ENCODE results near the gene FOXG1. TPM values are rescaled to one million over a fixed set of nuclear protein-coding genes. Genes with fewer than 3 reads are reported as not detected.

The FOXG1 gene
- total RNA-seq, 4 donors from 2014 or later: not detected

DNA sequence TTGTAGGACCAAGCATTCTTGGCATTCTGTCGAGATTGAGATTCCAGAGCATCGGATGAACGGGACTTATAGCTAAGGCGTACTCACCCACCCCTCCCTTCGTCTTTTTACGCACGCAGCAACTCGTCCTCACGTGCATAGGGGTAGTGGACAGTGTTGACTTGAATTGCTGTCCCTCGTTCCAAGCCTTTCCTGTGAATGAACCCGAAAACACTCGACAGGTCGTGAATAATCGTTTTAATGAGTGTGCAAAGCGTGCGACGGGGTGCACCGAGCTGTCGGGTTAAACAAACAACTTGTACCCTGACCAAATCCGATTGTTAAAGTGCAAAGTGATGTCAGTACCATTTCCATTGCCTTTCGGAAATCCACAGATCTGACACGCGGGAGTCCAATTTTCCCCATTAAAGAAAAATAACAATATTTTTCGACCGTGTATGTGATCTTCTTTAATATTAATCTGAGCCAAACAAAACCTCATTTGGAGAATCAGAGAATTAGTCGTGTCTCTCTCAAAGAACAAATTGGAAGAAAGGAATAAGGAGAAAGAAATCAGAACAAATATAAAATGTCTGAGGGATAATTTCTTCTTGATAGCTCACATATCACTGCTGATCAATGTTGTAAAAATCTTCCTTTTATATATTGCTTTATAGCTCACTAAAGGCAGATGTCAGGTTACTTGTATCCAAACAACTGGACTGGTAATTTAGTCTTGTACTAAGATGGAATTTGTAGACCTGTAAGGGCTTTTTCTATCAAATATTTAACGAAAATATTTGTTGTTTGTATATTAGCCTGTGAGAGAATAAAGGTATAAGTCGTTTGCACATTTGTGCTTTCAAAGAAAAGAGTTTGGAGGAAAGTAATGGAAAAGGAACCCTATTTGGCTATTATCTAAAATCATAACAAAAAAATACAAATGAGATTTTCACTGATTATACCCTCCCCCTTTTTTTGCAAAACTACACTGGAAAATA, 11.8 kb downstream of the FOXG1 start:
- no peaks in the 10 kb centered on the region for H3K36me3 ChIP-seq
- no peak overlapping the region for H3K27ac ChIP-seq
- no peak overlapping the region for H3K4me3 ChIP-seq
- no peak for DNase-seq (ENCODE audit: low spot score in 2 of 2)
- no peaks in the 10 kb centered on the region for H3K9me3 ChIP-seq
- peaks cover 3 to 100% of the 10 kb centered on the region in 2 donors for H3K27me3 ChIP-seq
- H3K4me1 ChIP-seq: peaks cover 0 to 16% (median 0%) of the 10 kb centered on the region in 4 donors
- WGBS, 2 donors: 4 to 5% methylated on average over 28 of the region's 28 CpGs
- no peak for TF ChIP-seq POLR2A (IDR thresholded peaks at IDR 0.05)
- TF ChIP-seq, protein P1, sequence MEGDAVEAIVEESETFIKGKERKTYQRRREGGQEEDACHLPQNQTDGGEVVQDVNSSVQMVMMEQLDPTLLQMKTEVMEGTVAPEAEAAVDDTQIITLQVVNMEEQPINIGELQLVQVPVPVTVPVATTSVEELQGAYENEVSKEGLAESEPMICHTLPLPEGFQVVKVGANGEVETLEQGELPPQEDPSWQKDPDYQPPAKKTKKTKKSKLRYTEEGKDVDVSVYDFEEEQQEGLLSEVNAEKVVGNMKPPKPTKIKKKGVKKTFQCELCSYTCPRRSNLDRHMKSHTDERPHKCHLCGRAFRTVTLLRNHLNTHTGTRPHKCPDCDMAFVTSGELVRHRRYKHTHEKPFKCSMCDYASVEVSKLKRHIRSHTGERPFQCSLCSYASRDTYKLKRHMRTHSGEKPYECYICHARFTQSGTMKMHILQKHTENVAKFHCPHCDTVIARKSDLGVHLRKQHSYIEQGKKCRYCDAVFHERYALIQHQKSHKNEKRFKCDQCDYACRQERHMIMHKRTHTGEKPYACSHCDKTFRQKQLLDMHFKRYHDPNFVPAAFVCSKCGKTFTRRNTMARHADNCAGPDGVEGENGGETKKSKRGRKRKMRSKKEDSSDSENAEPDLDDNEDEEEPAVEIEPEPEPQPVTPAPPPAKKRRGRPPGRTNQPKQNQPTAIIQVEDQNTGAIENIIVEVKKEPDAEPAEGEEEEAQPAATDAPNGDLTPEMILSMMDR (IDR thresholded peaks at IDR 0.05): no peak

DNA sequence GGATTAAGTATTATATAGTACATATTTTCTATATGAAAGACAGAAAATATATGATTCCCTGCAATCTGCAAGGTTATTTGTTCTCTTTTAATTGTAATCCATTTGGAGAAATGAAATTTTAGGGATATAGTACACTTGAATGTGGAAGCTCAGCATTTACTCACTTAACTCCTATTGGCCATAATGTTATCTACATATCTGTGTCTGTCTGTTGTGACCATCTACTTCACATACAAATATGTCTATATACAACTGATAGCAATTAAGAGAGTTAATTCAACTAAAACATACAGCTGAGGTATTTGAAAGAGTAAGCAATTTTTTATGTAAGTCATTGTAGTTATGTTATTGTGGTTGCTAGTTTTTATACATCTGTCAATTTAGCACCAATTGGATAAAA, 12.9 kb downstream of the FOXG1 start:
- no peak overlapping the region for H3K4me3 ChIP-seq
- no peaks in the 10 kb centered on the region for H3K9me3 ChIP-seq
- no peak for TF ChIP-seq POLR2A (IDR thresholded peaks at IDR 0.05)
- TF ChIP-seq, protein P1 (IDR thresholded peaks at IDR 0.05): no peak
- TF ChIP-seq EP300 (IDR thresholded peaks at IDR 0.05): no peak
- H3K27ac ChIP-seq: no peak overlapping the region
- no peak for DNase-seq (ENCODE audit: low spot score in 2 of 2)
- peaks cover 0 to 100% of the 10 kb centered on the region in 2 donors for H3K27me3 ChIP-seq
- peaks cover 0 to 15% (median 0%) of the 10 kb centered on the region in 4 donors for H3K4me1 ChIP-seq
- H3K36me3 ChIP-seq: no peaks in the 10 kb centered on the region

DNA sequence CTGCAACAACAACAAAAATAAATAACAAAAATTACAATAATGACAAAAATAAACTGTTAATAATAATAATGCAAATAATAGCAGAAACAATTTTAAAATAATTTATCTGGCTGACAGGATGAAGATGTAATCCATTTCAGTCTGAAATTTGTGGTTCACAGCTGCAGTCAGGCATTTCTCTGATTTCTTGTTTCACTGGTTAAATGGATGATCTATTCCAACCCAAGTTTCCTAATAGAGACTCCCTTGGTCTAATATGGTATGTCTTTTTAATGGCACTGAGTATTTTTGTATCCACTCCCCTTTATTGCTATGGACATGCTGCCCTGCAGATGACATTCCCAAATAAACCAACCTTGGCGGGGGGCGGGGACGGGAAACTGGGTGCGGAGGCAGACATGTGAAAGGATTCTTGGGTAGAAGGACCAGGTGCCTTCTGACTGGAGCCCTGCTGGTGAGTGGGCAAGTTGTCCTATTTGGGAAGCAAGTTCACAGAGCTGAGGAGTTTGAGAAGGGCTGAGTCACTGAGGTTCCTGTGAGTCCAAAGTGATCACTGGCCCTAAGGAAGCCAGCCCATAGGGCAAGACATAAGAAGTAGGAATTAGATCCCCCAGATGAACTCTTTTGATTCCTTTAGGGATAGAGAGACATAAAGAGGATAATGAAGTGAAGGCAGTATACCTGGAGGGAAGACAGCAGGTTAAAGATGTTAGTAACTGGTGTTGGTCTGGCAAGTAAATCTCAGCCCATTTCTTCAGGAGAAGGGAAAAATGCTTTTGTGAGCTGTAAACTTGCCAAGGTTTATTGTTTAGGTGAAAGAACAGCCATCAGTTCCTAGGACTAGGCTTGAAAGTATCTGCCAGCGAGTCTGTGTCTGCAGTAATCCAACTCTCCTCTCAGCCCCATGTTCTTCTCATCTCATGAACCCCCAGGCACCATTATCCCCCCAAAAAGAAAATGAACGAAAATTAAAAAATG, 14.5 kb downstream of the FOXG1 start:
- Histone ChIP-seq H3K27me3 (peaks cover 0 to 100% of the 10 kb centered on the region in 2 donors), H3K4me3 (no peak overlapping the region), H3K9me3 (no peaks in the 10 kb centered on the region), H3K36me3 (no peaks in the 10 kb centered on the region), H3K4me1 (peaks cover 0 to 21% (median 4%) of the 10 kb centered on the region in 4 donors), H3K27ac (no peak overlapping the region)
- WGBS, 2 donors: 7% methylated on average over 6 of the region's 6 CpGs
- no peak for DNase-seq (ENCODE audit: low spot score in 2 of 2)
- no peak for TF ChIP-seq EP300 (IDR thresholded peaks at IDR 0.05)
- TF ChIP-seq POLR2A (IDR thresholded peaks at IDR 0.05): no peak
- TF ChIP-seq, protein P1 (IDR thresholded peaks at IDR 0.05): no peak

DNA sequence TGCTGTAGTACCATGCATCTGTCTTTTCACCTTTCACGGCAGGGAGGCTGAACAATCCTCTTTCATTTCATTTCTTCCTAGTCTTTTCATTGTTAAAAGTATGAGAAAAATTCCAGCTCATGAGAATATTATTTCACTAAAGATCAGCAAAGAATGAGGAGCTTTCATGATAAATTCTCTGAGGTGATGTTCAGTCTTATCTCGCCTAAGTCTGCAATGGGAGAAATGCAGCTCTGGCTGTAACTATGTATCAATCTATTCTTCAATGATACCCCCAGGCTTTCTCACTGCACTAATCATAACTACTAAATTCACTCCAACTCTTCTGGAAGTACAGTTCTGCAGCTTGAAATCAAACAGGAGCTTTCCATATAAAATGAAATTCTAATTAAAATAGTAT, 15.7 kb downstream of the FOXG1 start:
- no peaks in the 10 kb centered on the region for H3K36me3 ChIP-seq
- H3K9me3 ChIP-seq: no peaks in the 10 kb centered on the region
- no peak overlapping the region for H3K27ac ChIP-seq
- WGBS, 2 donors: 23 to 26% methylated on average over 2 of the region's 2 CpGs
- TF ChIP-seq POLR2A (IDR thresholded peaks at IDR 0.05): no peak
- TF ChIP-seq, protein P1 (IDR thresholded peaks at IDR 0.05): no peak
- no peak for TF ChIP-seq EP300 (IDR thresholded peaks at IDR 0.05)
- no peak for DNase-seq (ENCODE audit: low spot score in 2 of 2)
- H3K4me1 ChIP-seq: peaks cover 0 to 21% (median 4%) of the 10 kb centered on the region in 4 donors
- H3K4me3 ChIP-seq: no peak overlapping the region
- peaks cover 0 to 98% of the 10 kb centered on the region in 2 donors for H3K27me3 ChIP-seq
